HepG2 (cell line): ENCODE data around the gene RFXANK. TPM values are rescaled to one million over a fixed set of nuclear protein-coding genes. Genes with fewer than 3 reads are reported as not detected.

Experiments used
- HMG20B ChIP-seq: conservative IDR thresholded peaks from 2 replicates; pipeline ENCODE4 v1.6.1; 2016; ENCODE audit warnings: missing genetic modification reagents, missing compliant biosample characterization
- KDM2A ChIP-seq: sonication (generic); formaldehyde crosslinking; IDR thresholded peaks from 2 replicates; pipeline ENCODE4 v1.4.0; 2020; ENCODE audit warnings: low read depth, missing genetic modification reagents, borderline replicate concordance
- KLF11 ChIP-seq: IDR thresholded peaks from 2 replicates; pipeline ENCODE4 v1.6.1; 2016; ENCODE audit warnings: missing compliant biosample characterization
- KLF6 ChIP-seq: IDR thresholded peaks from 2 replicates; pipeline ENCODE4 v1.8.0; 2016; ENCODE audit warnings: missing biosample characterization, missing genetic modification reagents
- NCOA2 ChIP-seq: sonication (generic); formaldehyde crosslinking; IDR thresholded peaks from 2 replicates; pipeline ENCODE4 v1.8.0; 2022; ENCODE audit warnings: inconsistent platforms
- ZMYM3 ChIP-seq: sonication (generic); formaldehyde crosslinking; IDR thresholded peaks from 2 replicates; pipeline ENCODE4 v1.5.1; 2020; ENCODE audit warnings: mild to moderate bottlenecking, missing genetic modification reagents
- ZNF335 ChIP-seq: sonication (generic); formaldehyde crosslinking; IDR thresholded peaks from 2 replicates; pipeline ENCODE4 v1.4.0; 2020; ENCODE audit warnings: missing genetic modification reagents
- ZNF543 ChIP-seq: sonication (generic); formaldehyde crosslinking; IDR thresholded peaks from 2 replicates; pipeline ENCODE4 v1.4.0; 2020; ENCODE audit warnings: mild to moderate bottlenecking, missing genetic modification reagents
- ZNF607 ChIP-seq: sonication (generic); formaldehyde crosslinking; IDR thresholded peaks from 2 replicates; pipeline ENCODE4 v1.5.1; 2020; ENCODE audit warnings: missing genetic modification reagents, mild to moderate bottlenecking, borderline replicate concordance
- ZNF790 ChIP-seq: sonication (generic); formaldehyde crosslinking; IDR thresholded peaks from 2 replicates; pipeline ENCODE4 v1.8.0; 2022; ENCODE audit warnings: missing genetic modification reagents, mild to moderate bottlenecking, borderline replicate concordance
- polyA plus RNA-seq, 8 experiments: library from polyadenylated mRNA; depleted of rRNA in 3 of 8; stranded (reverse) in 7 of 8; unstranded in 1 of 8; fragments of >200 nt; fragmentation: Illumina TruSeq in 4 of 8; extraction: Trizol in 4 of 8; gene quantifications; 2 replicates each; pipeline versions ENCODE4 v1.2.1 to v1.2.3, GENCODE V29; 2011 to 2016; ENCODE audit warnings: low read depth in 4 of 8, missing spikeins in 1 of 8, mixed read lengths in 1 of 8; ENCODE audit not compliant: insufficient read depth in 1 of 8
- total RNA-seq, 5 experiments: library from RNA; depleted of rRNA; stranded (reverse); fragments of >200 nt; fragmentation: Illumina TruSeq; extraction: Trizol; gene quantifications; 2 replicates each; pipeline ENCODE4 v1.2.3, GENCODE V29; 2016; ENCODE audit warnings: low read depth in 1 of 5
- TF ChIP-seq, protein P1 (sequence below): sonication (generic); formaldehyde crosslinking; IDR thresholded peaks from 2 replicates; pipeline ENCODE4 v1.5.0; 2020; ENCODE audit warnings: mild to moderate bottlenecking, missing genetic modification reagents
- TF ChIP-seq, protein P2 (sequence below): sonication (generic); formaldehyde crosslinking; conservative IDR thresholded peaks from 2 replicates; pipeline ENCODE4 v1.4.0; 2020; ENCODE audit warnings: missing genetic modification reagents
- TF ChIP-seq, protein P3 (sequence below): IDR thresholded peaks from 2 replicates; pipeline ENCODE4 v1.6.1; 2016; ENCODE audit warnings: missing compliant biosample characterization, missing genetic modification reagents, borderline replicate concordance
- TF ChIP-seq, protein P4 (sequence below): IDR thresholded peaks from 2 replicates; pipeline ENCODE4 v1.6.1; 2016; ENCODE audit warnings: missing compliant biosample characterization, missing genetic modification reagents, borderline replicate concordance

RFXANK gene
- total and polyA plus RNA-seq, 2 of the 13 experiments (the other 11 are each of a cell fraction or from before 2014, with no cell fraction given): 49.9 to 80.7 TPM

DNA sequence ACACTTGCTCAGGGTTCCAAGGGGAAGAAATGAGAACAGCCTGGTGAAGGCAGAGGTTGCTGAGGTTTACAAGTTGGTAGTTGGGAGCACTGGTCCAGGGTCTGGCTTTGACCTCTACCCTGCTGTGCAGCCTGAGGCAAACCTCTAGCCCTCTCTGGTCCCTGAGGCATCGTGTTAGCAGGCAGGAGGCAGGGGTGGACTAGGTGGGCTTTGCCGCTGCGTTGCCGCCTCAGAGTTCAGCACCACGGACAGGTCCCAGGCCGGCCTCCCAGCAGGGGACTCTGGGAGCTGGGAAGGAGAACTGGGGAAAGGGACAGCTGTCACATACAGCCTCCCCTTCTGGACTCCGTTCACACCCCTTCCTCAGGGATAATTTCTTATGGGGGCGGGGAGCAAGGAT is 22.8 kb downstream of the RFXANK start (continued):
- TF ChIP-seq, protein P1, sequence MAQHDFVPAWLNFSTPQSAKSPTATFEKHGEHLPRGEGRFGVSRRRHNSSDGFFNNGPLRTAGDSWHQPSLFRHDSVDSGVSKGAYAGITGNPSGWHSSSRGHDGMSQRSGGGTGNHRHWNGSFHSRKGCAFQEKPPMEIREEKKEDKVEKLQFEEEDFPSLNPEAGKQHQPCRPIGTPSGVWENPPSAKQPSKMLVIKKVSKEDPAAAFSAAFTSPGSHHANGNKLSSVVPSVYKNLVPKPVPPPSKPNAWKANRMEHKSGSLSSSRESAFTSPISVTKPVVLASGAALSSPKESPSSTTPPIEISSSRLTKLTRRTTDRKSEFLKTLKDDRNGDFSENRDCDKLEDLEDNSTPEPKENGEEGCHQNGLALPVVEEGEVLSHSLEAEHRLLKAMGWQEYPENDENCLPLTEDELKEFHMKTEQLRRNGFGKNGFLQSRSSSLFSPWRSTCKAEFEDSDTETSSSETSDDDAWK (CRISPR knock-in tag): no peak
- TF ChIP-seq ZMYM3 (peak; percentile 45), KDM2A (CRISPR knock-in tag) (peak; percentile 80), HMG20B (CRISPR knock-in tag) (0 out of 2 replicates have a peak, but pooled peaks have one; percentile 37), ZNF790 (peak; percentile 67; the same call in 1 of the 2 replicates), ZNF543 (peak; percentile 60; the same call in 1 of the 2 replicates), KLF6 (CRISPR knock-in tag) (peak; percentile 82), NCOA2 (CRISPR knock-in tag) (peak; percentile 39; the same call in 1 of the 2 replicates), ZNF335 (CRISPR knock-in tag) (peak; percentile 51; the same call in 1 of the 2 replicates), KLF11 (peak; percentile 89; the same call in 1 of the 2 replicates), ZNF607 (CRISPR knock-in tag) (peak; percentile 77; the same call in 1 of the 2 replicates)
- TF ChIP-seq, protein P2, sequence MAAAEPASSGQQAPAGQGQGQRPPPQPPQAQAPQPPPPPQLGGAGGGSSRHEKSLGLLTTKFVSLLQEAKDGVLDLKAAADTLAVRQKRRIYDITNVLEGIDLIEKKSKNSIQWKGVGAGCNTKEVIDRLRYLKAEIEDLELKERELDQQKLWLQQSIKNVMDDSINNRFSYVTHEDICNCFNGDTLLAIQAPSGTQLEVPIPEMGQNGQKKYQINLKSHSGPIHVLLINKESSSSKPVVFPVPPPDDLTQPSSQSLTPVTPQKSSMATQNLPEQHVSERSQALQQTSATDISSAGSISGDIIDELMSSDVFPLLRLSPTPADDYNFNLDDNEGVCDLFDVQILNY (CRISPR knock-in tag): 0 out of 2 replicates have a peak, but pooled peaks have one; percentile 44
- TF ChIP-seq, protein P3, sequence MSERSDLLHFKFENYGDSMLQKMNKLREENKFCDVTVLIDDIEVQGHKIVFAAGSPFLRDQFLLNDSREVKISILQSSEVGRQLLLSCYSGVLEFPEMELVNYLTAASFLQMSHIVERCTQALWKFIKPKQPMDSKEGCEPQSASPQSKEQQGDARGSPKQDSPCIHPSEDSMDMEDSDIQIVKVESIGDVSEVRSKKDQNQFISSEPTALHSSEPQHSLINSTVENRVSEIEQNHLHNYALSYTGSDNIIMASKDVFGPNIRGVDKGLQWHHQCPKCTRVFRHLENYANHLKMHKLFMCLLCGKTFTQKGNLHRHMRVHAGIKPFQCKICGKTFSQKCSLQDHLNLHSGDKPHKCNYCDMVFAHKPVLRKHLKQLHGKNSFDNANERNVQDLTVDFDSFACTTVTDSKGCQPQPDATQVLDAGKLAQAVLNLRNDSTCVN (CRISPR knock-in tag): peak; percentile 86; the same call in 1 of the 2 replicates
- TF ChIP-seq, protein P4, sequence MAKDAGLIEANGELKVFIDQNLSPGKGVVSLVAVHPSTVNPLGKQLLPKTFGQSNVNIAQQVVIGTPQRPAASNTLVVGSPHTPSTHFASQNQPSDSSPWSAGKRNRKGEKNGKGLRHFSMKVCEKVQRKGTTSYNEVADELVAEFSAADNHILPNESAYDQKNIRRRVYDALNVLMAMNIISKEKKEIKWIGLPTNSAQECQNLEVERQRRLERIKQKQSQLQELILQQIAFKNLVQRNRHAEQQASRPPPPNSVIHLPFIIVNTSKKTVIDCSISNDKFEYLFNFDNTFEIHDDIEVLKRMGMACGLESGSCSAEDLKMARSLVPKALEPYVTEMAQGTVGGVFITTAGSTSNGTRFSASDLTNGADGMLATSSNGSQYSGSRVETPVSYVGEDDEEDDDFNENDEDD: no peak
